NCI-H82 (cell line): ENCODE measurements around the gene KLHL10.
"Not testable (repeated sequence)": the region's sequence is repeated elsewhere in the genome, so short reads cannot be mapped to it uniquely, and the experiment has no call there.

Experiments
- DNase-seq: peaks from one replicate; lab custom pipeline; 2025; lab: John Stamatoyannopoulos, UW

KLHL10 gene

DNA sequence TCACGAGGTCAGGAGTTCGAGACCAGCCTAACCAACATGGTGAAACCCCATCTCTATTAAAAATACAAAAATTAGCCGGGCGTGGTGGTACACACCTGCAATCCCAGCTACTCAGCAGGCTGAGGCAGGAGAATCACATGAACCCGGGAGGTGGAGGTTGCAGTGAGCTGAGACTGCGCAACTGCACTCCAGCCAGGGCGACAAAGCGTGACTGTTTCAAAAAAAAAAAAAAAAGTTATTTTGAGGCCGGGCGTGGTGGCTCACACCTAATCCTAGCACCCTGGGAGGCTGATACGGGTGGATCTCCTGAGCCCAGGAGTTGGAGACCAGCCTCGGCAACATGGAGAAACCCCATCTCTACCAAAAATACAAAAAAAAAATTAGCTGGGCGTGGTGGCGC is 13.8 kb downstream of the KLHL10 start:
- not testable (repeated sequence) for DNase-seq

DNA sequence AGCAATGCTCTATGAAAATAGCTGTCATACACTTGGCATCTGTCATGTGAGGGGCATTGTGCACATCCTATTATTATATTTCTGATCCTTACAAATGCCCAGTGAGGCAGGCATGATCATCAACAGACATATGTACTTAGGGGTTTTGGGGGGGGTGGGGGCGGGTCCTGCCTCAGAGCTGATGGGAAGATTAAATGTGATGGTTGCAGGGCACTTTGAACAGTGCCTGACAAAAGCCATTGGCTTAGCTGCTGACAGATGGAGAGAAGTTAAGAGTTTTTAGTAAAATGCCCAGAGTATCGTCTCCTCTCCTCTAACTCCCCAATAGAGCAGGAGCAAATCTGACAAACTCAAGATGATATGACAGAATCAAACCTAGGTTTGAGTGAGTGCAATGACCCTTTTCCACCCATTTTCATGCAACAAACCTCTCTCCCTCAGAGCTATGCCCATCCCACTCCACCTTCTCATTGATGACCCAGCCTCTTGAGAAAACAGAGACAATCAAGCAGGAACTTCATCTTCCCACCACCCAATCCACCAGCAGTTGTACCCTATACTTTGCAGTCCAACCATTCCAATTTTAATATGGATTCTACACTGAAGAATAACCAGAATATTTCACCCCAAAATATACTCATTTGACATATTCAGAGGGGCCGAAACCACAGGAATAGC is 22.8 kb downstream of the KLHL10 start:
- peak; percentile 75 for DNase-seq

DNA sequence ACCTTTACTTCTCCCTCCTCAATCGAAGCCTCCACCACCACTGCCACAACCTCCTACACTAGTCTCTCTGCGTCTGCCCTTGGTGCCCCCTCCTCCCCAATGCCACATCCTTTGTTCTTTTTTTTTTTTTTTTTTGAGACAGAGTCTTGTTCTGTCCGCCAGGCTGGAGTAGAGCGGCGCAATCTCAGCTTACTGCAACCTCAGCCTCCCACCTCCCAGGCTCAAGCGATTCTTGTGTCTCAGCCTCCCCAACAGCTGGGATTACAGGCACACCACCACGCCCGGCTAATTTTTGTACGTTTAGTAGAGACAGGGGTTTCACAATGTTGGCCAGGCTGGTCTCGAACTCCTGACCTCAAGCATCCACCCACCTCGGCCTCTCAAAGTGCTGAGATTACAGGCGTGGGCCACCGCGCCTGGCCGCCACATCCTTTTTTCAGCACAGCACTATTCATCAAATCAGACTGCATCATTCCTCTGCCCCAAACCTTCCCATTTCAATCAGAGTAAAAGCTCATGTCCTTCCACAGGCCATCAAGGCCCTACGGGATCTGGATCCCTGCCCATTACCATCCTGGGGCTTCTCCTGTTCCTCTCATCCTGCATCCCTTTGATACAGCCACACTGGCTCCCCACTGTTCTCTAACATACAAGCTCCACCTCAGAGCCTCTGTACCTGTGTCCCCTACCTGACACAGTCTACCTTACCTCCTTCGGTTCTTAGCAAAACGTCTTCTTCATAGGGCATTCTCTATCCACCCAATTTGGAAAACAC is 25.6 kb downstream of the KLHL10 start:
- peak; percentile 27 for DNase-seq

DNA sequence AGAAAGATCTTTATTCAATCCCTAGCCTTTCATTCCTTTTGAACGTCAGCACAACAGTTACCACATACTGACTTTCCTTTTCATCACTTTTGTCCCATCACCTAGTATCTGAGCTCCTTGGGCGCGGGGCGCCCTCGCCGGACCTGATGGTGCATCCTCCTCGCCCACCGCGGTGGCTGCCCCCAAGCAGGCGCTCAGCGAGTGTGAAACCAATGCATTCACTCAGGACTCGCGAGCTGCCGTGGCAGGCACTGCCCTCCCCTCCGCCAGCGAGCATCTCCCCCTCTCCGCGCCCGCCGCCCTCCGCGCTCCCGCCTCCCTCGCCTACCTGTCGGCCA is 26.8 kb downstream of the KLHL10 start:
- peak; percentile 52 for DNase-seq

DNA sequence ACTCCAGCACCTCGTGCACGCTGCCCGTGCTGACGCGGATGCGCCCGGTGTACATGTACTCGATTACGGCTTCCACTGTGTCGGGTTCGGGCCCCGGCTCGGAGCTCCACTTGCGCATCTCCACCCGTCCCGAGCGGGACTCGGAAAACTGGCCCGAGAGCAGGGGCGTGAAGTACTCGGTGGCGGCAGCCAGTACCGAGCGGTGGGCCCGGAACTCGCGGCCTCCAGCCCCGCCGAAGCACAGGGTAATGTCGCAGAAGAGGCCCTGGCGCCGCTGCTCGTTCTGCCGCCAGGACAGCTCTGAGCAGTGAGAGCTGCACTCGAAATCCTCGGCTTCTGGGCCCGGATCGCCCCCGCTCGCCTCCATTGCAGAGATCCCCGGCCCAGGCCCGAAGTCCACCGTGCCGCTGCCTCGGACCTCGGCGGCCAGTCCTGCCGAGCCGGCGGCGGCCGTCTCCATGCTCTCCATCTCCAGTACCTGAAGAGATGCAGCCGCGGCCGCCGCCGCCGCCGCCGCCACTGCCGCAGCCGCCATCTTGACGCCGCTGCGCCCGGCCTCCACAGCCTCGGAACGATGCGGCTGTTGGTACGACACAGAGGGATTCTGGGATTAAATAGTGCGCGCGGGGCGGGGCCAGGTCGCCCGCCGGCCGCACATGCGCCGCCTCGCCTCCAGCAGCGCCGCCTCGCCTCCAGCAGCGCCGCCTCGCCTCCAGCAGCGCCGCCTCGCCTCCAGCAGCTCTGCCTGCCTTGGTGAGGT is 27.4 kb downstream of the KLHL10 start, which contains the start of gene KLHL11:
TSS of gene KLHL11 (minus strand) at position 588 of the 760 bp plus-strand sequence. CDS start at position 535, 53 bp downstream.
- peak; percentile 96 for DNase-seq

DNA sequence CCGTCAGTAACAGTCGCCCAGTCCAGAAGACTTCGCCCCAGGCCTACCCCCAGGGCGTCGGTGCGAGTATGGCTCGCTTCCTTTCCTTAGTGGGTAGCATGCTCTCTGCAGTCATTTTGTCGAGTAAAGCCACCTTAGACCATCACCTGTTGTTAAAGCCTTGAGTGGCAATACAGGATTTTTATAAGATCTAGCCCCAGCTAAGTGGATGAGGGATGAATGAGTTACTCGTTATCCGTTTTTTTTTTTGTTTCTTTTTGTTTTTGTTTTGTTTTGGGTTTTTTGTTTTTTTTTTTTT is 27.9 kb downstream of the KLHL10 start:
- DNase-seq: no peak

DNA sequence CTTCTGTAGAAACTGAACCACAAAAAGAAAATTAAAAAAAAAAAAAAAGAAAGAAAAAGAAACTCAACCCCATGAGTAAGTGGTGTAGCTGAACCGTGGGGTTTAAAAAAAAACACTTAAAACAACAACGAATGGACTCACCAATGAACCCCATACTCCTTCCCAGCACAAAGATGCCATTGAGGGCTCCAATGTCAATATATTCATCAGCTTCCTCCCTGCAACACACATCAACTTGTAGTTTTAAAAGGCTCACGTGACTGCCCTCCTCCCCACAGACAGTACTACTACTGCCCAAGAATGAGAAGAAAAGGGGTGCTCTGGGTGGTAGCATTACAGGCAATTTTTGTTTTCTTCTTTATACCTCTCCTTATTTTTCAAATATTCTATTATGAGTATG is 30.9 kb downstream of the KLHL10 start:
- DNase-seq: no peak

DNA sequence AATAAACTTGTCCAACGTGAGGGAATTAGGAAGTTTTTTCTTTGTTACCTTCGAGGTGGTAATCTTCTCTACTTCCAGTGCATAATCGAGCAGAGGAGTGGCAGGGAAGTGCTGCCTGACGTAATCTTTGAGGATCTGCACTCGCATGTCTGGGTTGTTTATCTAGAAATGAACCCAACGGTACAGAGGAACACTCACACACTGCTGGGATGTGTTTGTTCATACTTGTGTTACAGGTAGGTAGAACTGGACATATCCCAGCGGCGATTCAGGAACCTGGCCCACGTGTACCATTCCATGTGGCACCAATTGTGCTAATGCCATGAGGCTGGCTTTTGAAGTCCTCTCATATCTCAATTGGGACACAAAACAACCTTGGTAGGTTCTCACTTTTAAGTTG is 31.8 kb downstream of the KLHL10 start:
- DNase-seq: no peak

DNA sequence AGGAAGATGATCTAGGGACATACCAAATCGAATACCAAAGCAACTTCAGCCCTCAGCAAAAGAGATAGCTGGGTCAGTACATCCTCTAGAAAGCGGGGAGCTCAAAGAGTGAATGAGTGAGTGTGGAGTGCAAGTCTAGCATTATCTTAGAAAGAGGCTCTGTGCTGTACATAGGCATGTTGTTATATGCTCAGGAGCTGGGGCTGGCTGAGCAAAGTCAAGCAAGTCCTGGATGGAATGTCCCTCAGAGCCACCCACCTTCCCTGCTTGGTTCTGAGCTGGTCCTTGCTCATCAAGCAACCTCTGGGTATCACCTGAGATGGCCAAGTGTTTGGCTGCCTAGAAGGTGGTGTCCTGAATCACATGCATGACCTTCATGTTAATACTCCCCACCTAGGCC is 32.5 kb downstream of the KLHL10 start:
- no peak for DNase-seq

DNA sequence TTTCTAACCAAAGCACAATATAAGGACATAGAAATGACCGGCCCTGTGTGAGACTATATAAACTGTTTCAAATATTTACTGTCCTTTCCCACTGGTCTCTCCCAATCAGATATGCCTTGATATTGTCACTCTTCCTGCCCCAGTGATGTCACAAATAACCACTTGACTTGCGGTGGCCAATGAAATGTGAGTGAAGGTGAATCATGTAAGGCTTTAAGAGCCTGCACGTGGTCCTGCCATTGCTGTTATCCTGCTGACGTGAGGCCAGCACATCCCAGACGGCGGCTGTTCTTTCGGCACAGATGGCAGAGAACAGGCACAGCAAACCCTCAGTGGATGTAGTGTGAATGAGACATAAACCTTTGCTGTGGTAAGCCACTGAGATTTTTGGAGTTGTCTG is 33.0 kb downstream of the KLHL10 start:
- no peak for DNase-seq

DNA sequence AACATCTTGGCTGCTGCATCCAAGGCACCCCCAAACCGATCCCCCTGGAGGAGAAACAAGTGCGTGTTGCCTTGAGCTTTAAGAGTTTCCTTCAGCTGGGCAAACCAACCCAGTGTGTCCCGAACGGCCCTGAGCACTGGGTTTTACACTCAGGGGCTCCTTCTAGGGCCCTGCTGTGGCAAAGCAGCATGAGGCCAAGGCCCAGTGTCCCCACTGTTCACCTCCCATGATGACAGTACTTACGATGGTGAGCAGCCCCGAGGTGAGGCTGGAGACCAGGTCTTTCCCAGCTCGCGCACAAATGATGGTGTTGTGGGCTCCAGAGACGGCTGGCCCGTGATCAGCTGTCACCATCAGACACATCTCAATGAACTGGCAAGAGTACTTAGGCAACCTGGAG is 34.2 kb downstream of the KLHL10 start:
- DNase-seq: no peak

DNA sequence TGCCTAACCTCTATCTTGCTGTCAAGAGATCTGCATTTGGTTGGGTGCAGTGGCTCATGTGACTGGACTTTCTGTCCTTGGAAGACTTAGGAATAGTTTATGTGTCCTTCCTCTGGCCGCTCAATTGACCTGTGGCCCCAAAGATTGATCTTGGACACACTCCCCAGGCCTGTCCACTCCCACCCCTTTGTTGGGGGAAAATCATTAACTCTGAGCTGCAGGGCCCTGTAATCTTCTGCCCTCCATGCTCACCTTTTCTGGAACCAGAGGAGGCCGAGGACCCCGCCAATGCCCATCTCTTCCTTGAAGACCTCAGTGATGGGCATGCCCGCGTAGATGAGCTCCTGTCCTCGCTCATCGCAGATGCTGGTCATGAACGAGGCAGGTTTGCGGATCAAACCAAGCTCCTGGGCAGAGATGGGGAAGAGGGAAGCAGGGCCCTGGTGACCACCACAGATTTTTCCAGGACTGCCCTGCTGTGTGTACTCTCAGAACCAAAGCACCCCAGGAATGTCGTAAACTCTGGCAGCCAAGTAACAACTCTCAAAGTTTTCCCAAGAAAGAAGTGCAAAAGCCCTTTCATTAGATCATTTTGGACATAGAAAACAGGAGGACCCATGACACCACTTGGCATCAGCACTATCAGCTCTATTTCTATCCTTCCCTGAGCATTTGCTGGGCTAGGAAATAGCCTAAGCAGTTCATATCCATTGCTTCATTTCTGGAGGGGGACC is 36.1 kb downstream of the KLHL10 start:
- no peak for DNase-seq

DNA sequence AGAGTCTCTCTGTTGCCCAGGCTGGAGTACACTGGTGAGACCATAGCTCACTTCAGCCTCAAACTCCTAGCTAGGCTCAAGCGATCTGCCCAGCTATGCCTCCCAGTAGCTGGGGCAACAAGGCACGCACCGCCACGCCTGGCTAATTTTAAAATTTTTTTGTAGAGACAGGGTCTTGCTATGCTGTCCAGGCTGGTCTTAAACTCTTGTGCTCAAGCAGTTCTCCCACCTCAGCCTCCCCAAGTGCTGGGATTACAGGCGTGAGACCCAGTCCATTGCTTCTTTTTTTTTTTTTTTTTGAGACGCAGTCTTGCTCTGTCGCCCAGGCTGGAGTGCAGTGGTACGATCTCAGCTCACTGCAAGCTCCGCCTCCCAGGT is 36.7 kb downstream of the KLHL10 start:
- DNase-seq: not testable (repeated sequence)

DNA sequence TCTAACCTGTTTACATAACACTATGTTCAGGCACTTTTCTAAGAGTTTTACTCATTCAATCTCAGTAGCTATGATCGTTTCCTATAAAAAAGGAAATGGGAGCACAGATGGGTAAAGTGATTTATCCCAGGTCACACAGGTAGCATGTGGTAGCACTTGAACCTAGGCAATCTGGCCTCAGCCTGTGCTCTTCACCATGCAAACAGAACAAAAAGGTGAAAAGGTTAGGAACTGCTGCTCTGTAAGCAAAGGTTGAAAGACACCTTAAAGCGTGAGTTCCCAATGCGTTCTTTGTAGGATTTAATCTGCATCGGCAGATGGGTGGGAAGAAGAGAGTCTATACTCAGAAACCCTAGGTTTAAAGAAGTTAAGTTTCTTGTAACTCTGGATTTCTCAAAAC is 42.5 kb downstream of the KLHL10 start:
- no peak for DNase-seq

DNA sequence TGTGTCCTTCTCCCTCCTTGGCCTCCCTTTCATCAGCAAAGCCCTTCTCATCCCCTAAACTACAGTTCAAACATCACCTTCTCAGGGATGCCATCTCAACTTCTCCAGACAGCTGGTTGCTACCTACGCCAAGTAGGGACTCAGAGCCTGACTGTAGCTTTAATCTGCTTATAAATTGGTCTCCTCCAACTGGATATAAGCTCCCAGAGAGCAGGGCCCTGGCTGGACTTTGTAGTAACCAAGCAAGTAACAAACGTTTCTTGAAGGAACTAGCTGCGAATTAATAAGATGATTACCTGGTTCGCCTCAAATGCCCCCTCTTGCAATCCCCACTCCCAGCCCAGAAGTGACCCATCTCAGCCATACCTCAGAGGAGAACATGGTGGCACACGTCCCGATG is 45.1 kb downstream of the KLHL10 start:
- DNase-seq: peak; percentile 87

DNA sequence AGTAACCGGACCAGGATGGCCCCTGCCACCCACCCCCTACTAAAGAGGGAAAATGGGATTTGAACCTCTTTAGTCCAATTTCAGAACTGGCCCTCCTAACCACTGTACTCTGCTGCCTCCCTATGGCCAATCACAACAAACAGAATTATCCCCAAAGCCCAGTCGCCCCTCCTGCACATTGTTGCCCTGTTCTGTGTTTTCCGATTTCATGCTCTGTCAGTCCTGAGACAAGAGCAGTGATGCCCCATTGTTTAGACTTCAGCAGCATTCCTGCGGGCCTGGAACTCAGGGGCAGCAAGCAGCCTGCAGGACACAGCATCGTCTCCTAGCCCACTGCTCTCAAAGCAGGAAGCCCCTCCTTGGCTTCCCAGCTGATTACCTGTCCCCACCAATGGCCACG is 48.1 kb downstream of the KLHL10 start:
- peak; percentile 42 for DNase-seq

DNA sequence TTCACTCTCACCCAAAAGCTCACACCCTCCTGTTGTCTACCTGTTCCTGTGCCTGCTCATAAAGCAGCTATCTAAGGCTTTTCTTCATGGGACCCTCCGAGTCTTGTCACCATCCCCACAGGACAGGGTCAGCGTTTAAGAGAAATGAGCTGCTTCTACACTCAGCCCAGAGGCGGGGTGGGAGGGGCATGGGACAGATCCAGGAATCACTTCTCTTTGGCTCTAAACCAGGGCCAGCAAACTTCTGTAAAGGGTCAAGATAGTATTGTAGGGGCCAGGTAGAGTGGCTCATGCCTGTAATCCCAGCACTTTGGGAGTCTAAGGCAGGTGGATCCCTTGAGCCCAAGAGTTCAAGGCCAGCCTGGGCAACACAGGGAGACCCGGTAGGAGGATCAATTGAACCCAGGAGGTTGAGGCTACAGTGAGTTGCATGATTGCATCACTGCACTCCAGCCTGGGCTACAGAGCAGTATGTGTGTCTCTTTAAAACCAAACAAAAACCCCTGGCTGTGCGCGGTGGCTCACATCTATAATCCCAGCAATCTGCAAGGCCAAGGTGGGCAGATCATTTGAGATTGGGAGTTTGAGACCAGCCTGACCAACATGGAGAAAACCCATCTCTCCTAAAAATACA is 50.8 kb downstream of the KLHL10 start:
- DNase-seq: no peak

DNA sequence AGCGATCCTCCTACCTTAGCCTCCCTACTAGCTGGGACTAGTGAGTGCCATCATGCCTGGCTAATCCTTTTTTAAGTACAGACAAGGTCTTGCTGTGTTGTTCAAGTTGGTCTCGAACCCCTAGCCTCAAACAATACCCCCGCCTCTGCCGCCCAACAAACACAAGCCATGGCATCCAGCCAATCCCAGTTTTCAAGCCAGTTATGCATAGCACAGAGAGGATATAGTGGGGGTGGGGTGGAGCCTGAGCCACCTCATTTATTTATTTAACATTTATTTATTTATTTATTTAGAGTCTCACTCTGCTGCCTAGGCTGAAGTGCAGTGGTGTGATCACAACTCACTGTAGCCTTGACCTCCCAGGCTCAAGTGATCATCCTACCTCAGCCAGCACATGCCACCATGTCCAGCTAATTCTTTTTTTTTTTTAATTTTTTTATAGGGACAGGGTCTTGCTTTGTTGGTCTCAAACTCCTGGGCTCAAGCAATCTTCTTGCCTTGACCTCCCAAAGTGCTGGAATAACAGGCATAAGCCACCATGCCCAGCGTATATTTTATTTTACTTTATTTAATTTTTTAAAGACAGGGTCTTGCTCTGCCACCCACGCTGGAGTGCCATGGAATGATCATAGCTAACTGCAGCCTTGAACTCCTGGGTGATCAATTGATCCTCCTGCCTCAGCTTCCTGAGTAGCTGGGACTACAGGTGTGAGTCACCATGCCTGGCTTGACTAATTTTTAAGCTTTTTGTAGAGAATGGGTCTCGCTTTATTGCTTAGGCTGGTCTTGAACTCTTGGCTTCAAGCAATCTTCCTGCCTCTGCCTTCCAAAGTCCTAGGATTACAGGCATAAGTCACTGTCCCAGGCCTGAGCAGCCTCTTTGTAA is 53.8 kb downstream of the KLHL10 start:
- no peak for DNase-seq

DNA sequence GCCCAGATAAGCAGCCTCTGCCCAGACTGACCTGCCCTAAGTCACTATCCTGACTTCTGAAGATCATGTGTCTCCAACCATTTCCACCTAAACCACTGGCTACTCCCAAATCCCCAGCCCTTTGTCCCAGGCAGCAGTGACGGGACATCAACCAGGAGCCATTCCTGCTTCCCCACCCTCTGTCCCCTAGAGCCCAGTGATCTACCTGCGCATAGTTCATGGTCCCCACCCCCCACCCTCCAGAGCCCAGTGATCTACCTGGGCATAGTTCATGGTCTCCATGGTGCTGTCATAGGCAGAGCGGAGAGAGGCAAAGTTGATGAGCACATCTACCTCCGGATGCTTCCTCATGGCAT is 54.4 kb downstream of the KLHL10 start:
- DNase-seq: no peak

DNA sequence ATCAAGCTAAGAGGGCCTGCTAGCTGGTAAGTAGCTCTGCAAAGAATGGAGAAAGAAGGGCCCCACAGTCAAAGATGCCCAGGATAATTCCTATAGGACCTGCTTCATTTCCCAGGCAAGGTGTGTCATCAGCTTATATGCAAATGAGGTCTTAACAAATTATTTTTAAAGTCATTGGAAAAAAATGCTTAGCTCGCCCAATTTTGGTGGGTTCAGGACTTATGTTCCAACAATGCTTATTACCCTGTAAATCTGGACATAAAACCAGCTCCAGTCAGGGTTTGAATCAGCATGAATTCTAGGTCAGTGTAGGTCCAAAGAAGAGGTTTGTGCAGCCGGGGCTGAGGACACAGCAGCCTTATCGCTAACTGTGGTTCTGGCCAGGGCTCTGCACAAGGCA is 55.8 kb downstream of the KLHL10 start:
- DNase-seq: no peak

DNA sequence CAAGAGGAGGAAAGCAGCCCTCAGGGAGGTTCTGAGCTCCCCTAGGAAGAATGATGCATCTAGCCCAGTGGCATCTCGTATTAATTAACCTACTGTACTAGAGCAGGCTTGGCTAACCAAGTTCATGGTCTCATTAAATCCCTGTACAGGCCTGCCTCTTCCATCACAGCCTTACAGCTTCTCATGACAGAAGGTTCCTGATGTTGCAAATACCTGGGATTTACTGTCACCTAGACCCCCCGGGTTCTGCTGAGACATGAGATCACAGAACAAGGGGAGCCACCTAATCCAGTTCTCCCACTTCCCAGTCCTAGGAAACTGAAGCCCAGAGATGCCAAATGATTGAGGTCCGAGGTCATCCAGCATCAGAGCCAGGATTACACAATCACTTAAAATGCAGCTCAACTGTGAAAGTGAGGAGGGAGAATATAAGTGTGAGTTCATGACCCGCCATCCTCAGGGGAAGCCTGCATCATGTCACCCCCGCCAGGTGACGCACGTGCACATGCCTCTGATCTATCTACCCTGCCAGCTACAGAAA is 57.2 kb downstream of the KLHL10 start:
- DNase-seq: no peak
